ENCODE measurements around the gene COL11A2.

COL11A2 gene

DNA sequence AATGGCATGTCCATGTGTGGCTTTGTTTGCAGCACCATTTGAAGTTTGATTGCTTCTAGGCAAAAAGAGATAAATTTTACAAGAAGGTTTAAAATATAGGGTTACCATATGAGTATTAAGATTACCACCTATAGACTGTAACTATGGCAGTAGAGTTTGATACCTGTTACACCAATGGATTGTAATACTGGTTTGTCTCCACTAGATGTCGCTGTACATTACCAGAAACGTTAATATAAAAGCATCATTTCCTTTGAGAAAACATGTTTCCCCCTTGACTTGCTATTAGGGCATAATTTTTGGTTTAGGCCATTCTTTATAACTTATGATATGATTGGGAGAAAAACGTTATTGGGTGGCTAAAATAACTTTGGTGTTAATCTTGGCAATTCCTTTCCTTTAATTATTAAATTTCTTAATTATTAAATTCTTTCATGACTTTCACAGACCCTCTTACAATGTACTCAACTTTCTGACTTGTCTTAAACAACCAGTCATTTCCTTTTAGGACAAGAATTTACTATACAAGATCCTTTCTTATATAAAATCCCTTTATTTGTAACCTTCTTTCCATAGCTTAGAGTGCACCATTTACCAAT lies 73.6 kb downstream of the COL11A2 start:
- H3K36me3 ChIP-seq (ENCODE audit: control insufficient read depth, insufficient read depth, low read length), result no peaks in the 10 kb centered on the region
- no peak for DNase-seq
- no peaks in the 10 kb centered on the region for H3K9me3 ChIP-seq (ENCODE audit: control insufficient read depth, low read length)
- no peak overlapping the region for H3K27ac ChIP-seq (ENCODE audit: insufficient read depth, low read length, poor library complexity, severe bottlenecking)
- peaks cover 18% of the 10 kb centered on the region for H3K27me3 ChIP-seq (replicated peaks; ENCODE audit: control insufficient read depth, insufficient read depth, low read length, poor library complexity, severe bottlenecking)
- H3K4me1 ChIP-seq (ENCODE audit: control insufficient read depth, insufficient read depth, low read length, poor library complexity, severe bottlenecking), result no peaks in the 10 kb centered on the region
- no peak overlapping the region for H3K4me3 ChIP-seq (ENCODE audit: insufficient read depth, low read depth, low read length, poor library complexity, severe bottlenecking)

DNA sequence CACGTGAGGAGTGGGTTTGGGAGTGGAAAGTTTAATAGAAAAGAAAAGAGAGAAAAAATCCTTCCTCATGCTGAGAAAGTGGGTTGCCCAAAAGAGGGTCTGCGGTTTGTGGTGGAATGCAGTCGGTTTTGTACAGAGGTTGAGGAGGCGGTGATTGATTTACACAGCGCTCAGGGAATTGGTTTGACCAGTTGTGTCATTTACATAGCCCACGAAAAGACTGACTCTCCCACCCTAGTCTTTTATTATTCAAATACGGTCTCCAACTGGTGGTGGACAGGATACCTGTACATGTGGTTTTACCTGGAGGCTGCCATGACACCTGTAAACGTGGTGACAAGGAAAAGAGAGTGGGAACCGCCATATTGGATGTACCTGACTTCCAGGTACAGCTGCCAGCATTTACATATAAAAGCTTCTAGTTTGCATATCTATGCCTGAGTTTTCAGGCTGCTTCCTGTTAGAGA lies 74.4 kb downstream of the COL11A2 start:
- no peak overlapping the region for H3K27ac ChIP-seq (ENCODE audit: insufficient read depth, low read length, poor library complexity, severe bottlenecking)
- H3K4me3 ChIP-seq (ENCODE audit: insufficient read depth, low read depth, low read length, poor library complexity, severe bottlenecking), result no peak overlapping the region
- no peaks in the 10 kb centered on the region for H3K4me1 ChIP-seq (ENCODE audit: control insufficient read depth, insufficient read depth, low read length, poor library complexity, severe bottlenecking)
- no peaks in the 10 kb centered on the region for H3K36me3 ChIP-seq (ENCODE audit: control insufficient read depth, insufficient read depth, low read length)
- H3K9me3 ChIP-seq (ENCODE audit: control insufficient read depth, low read length), result no peaks in the 10 kb centered on the region
- no peak for DNase-seq
- peaks cover 18% of the 10 kb centered on the region for H3K27me3 ChIP-seq (replicated peaks; ENCODE audit: control insufficient read depth, insufficient read depth, low read length, poor library complexity, severe bottlenecking)

DNA sequence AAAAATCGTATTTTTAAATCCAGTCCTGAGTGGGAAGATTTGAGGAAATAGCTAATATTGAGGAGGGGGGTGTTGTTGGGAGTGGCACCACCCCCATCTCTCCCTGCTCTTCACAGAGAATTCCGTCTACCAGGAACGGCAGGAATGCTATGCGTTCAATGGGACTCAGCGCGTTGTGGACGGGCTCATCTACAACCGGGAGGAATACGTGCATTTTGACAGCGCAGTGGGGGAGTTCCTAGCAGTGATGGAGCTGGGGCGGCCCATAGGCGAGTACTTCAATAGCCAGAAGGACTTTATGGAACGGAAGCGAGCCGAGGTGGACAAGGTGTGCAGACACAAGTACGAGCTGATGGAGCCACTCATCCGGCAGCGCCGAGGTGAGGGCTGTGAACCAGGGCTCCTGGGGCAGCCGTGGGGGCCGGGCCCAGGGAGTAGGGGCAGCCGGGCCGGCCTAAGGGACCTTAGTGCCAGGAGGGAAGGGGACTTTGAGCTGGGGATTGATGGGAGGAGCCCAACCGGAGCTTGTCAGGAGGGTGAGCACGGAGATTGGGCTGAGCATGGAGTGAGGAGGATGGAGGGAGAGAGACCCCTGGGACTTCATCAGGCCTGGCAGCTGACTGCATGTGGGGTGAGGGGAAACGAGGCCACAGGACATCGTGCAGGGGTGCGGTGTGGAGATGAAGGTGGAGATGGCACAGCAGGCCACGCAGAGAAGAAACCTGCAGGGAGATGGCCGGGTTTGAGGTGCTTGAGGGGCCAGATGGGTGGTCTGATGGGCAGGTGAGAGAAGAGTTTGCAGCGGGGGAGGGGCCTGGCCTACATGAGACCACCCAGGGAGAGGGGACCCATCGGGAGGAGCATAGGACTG lies 75.2 kb downstream of the COL11A2 start:
- H3K27ac ChIP-seq (ENCODE audit: insufficient read depth, low read length, poor library complexity, severe bottlenecking), result no peak overlapping the region
- DNase-seq, result no peak
- no peaks in the 10 kb centered on the region for H3K9me3 ChIP-seq (ENCODE audit: control insufficient read depth, low read length)
- peaks cover 23% of the 10 kb centered on the region for H3K27me3 ChIP-seq (replicated peaks; ENCODE audit: control insufficient read depth, insufficient read depth, low read length, poor library complexity, severe bottlenecking)
- H3K36me3 ChIP-seq (ENCODE audit: control insufficient read depth, insufficient read depth, low read length), result no peaks in the 10 kb centered on the region
- no peaks in the 10 kb centered on the region for H3K4me1 ChIP-seq (ENCODE audit: control insufficient read depth, insufficient read depth, low read length, poor library complexity, severe bottlenecking)
- no peak overlapping the region for H3K4me3 ChIP-seq (ENCODE audit: insufficient read depth, low read depth, low read length, poor library complexity, severe bottlenecking)

DNA sequence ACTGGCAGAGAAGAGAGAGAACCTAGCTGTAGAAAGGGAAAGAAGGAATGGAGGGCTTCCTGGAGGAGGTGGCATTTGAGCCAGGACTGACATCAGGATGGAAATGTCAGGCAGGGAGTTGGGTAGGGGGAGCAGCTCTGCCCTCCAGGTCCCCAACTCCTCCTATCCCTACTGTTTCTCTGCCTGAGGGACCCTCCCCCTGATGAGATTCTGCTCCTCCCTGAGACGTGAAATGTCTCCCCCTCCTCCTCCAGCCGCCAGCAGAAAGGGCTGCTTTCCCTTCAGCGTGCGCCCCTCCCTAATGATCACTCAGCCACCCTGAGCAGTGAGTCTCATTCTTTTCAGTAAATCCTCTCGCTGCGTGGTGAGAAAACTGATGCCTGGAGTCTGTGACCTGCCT lies 75.8 kb downstream of the COL11A2 start:
- Histone ChIP-seq H3K36me3 (ENCODE audit: control insufficient read depth, insufficient read depth, low read length) (no peaks in the 10 kb centered on the region), H3K9me3 (ENCODE audit: control insufficient read depth, low read length) (no peaks in the 10 kb centered on the region), H3K27ac (ENCODE audit: insufficient read depth, low read length, poor library complexity, severe bottlenecking) (no peak overlapping the region), H3K4me3 (ENCODE audit: insufficient read depth, low read depth, low read length, poor library complexity, severe bottlenecking) (no peak overlapping the region), H3K4me1 (ENCODE audit: control insufficient read depth, insufficient read depth, low read length, poor library complexity, severe bottlenecking) (no peaks in the 10 kb centered on the region), H3K27me3 (replicated peaks; ENCODE audit: control insufficient read depth, insufficient read depth, low read length, poor library complexity, severe bottlenecking) (peaks cover 23% of the 10 kb centered on the region)
- no peak for DNase-seq

DNA sequence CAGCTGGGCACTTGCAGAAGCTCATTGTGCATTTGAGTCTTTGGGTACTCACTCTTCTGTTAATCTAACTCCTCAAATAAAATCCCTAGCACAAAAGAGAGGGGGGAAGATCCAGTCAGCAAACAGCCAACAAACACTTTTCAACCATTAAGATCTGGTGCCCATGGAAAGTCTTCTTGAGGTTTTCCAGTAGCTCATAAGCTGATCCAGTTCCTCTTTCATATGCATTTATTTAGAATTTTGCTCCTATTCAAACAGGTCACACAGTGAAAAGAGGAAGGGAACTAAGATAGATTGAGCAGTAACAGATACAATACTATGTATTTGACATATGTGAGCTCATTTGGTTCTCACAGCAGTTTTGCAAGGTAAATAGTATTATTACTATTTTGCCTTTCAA lies 77.9 kb downstream of the COL11A2 start:
- no peak overlapping the region for H3K27ac ChIP-seq (ENCODE audit: insufficient read depth, low read length, poor library complexity, severe bottlenecking)
- DNase-seq, result no peak
- H3K36me3 ChIP-seq (ENCODE audit: control insufficient read depth, insufficient read depth, low read length), result no peaks in the 10 kb centered on the region
- no peaks in the 10 kb centered on the region for H3K9me3 ChIP-seq (ENCODE audit: control insufficient read depth, low read length)
- H3K4me1 ChIP-seq (ENCODE audit: control insufficient read depth, insufficient read depth, low read length, poor library complexity, severe bottlenecking), result no peaks in the 10 kb centered on the region
- no peak overlapping the region for H3K4me3 ChIP-seq (ENCODE audit: insufficient read depth, low read depth, low read length, poor library complexity, severe bottlenecking)
- peaks cover 23% of the 10 kb centered on the region for H3K27me3 ChIP-seq (replicated peaks; ENCODE audit: control insufficient read depth, insufficient read depth, low read length, poor library complexity, severe bottlenecking)

DNA sequence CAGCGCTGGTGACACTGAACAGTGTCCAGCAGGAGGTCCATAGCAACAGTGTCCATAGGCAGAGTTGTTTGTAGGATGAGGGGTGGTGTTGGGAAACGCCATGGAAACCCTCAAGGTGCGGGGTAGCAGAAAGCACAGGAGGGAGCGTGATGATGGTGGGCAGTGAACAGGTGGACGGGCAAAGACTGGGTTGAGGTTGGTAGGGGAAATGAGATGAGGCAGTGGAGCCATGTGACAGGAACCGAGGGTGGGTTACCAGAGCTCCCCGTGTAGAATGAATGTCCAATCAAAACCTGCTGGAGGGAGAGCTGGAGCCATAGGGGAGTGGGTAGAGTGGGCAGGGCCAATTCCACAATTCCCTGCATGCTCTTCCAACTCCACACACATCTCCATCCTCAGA lies 78.5 kb downstream of the COL11A2 start:
- Histone ChIP-seq H3K27ac (ENCODE audit: insufficient read depth, low read length, poor library complexity, severe bottlenecking) (no peak overlapping the region), H3K4me3 (ENCODE audit: insufficient read depth, low read depth, low read length, poor library complexity, severe bottlenecking) (no peak overlapping the region), H3K36me3 (ENCODE audit: control insufficient read depth, insufficient read depth, low read length) (no peaks in the 10 kb centered on the region), H3K4me1 (ENCODE audit: control insufficient read depth, insufficient read depth, low read length, poor library complexity, severe bottlenecking) (no peaks in the 10 kb centered on the region), H3K9me3 (ENCODE audit: control insufficient read depth, low read length) (no peaks in the 10 kb centered on the region), H3K27me3 (replicated peaks; ENCODE audit: control insufficient read depth, insufficient read depth, low read length, poor library complexity, severe bottlenecking) (peaks cover 23% of the 10 kb centered on the region)
- no peak for DNase-seq

Data from effector memory CD4-positive, alpha-beta T cell (primary cell).